OCI-LY1 (cell line): ENCODE data around the gene ZBTB45.

Source experiments
- H2AFZ ChIP-seq: fragments of 200-600 bp; sonication (generic), shearing (Covaris generic); 2 replicates; pipeline ENCODE4 v1.6.0; 2014; ENCODE audit warnings: antibody characterized with exemption, mild to moderate bottlenecking, low read length
- H3F3A ChIP-seq: fragments of 200-600 bp; sonication (generic), shearing (Covaris generic); 2 replicates; pipeline ENCODE4 v1.6.0; 2014; ENCODE audit warnings: mild to moderate bottlenecking, antibody characterized with exemption, low read length, moderate library complexity; ENCODE audit not compliant: insufficient read depth
- H3K27ac ChIP-seq: fragments of 200-600 bp; sonication (generic); 2 replicates; pipeline ENCODE4 v1.5.1; 2014; ENCODE audit warnings: low read length, mixed run types, mild to moderate bottlenecking, low read depth; ENCODE audit not compliant: poor library complexity, severe bottlenecking
- H3K27me3 ChIP-seq: fragments of 200-600 bp; sonication (generic); 2 replicates; pipeline ENCODE4 v1.6.0; 2014; ENCODE audit warnings: antibody characterized with exemption, mild to moderate bottlenecking, low read length, moderate library complexity; ENCODE audit not compliant: insufficient read depth
- H3K36me3 ChIP-seq: fragments of 200-600 bp; sonication (generic); 2 replicates; pipeline ENCODE4 v1.6.1; 2014; ENCODE audit warnings: mild to moderate bottlenecking, antibody characterized with exemption, low read length, moderate library complexity, mixed read lengths; ENCODE audit not compliant: insufficient read depth
- H3K4me1 ChIP-seq: fragments of 200-600 bp; sonication (generic); 2 replicates; pipeline ENCODE4 v1.5.1; 2014; ENCODE audit warnings: mild to moderate bottlenecking, low read length, moderate library complexity; ENCODE audit not compliant: insufficient read depth, severe bottlenecking
- H3K4me2 ChIP-seq: fragments of 200-600 bp; sonication (generic), shearing (Covaris generic); 2 replicates; pipeline ENCODE4 v1.6.1; 2014; ENCODE audit warnings: low read length
- H3K4me3 ChIP-seq: fragments of 200-600 bp; sonication (generic); 2 replicates; pipeline ENCODE4 v1.5.1; 2014; ENCODE audit warnings: low read length, low read depth, mild to moderate bottlenecking, mixed read lengths; ENCODE audit not compliant: poor library complexity, severe bottlenecking
- H3K79me2 ChIP-seq: fragments of 200-600 bp; shearing (Covaris generic); 2 replicates; pipeline ENCODE4 v1.6.1; 2016; ENCODE audit warnings: mixed run types, low read length, mixed read lengths; ENCODE audit not compliant: insufficient read depth
- H3K9ac ChIP-seq: fragments of 200-600 bp; sonication (generic), shearing (Covaris generic); 2 replicates; pipeline ENCODE4 v1.6.1; 2014; ENCODE audit warnings: mild to moderate bottlenecking, low read length, mixed read lengths
- H3K9me2 ChIP-seq: fragments of 200-600 bp; sonication (generic), shearing (Covaris generic); 2 replicates; pipeline ENCODE4 v1.6.1; 2014; ENCODE audit warnings: low read depth, mild to moderate bottlenecking, low read length, mixed read lengths
- H3K9me3 ChIP-seq: fragments of 200-600 bp; shearing (Covaris generic); 2 replicates; pipeline ENCODE4 v1.6.1; 2014; ENCODE audit warnings: low read length, mixed read lengths
- H4K20me1 ChIP-seq: fragments of 200-600 bp; sonication (generic), shearing (Covaris generic); 2 replicates; pipeline ENCODE4 v1.6.0; 2016; ENCODE audit warnings: mild to moderate bottlenecking, low read length; ENCODE audit not compliant: insufficient read depth
- CTCF ChIP-seq: fragments of 200-600 bp; sonication (generic), shearing (Covaris generic); IDR thresholded peaks from 2 replicates; pipeline ENCODE4 v1.5.1; 2017; ENCODE audit warnings: mild to moderate bottlenecking, antibody characterized with exemption, low read length, moderate library complexity, mixed read lengths
- EZH2 ChIP-seq: fragments of 200-600 bp; sonication (generic), shearing (Covaris generic); IDR thresholded peaks from 2 replicates; pipeline ENCODE4 v1.8.0; 2017; ENCODE audit warnings: borderline replicate concordance, mixed run types, mild to moderate bottlenecking, antibody characterized with exemption, low read length, moderate library complexity, mixed read lengths

The ZBTB45 gene

GRCh38 chr19:58477130-58477529 is 42.5 kb downstream of the ZBTB45 start:
- no peak for TF ChIP-seq CTCF
- TF ChIP-seq EZH2 = no peak
- Histone ChIP-seq H3K9me3 (no peaks in the 10 kb centered on the region), H3K27ac (no peak overlapping the region), H2AFZ (no peak overlapping the region), H4K20me1 (no peaks in the 10 kb centered on the region), H3K4me1 (peaks cover 19% of the 10 kb centered on the region), H3K79me2 (no peaks in the 10 kb centered on the region), H3K9ac (peak overlapping the region; percentile 94; the same call in 1 of the 2 replicates), H3K4me2 (peak overlapping the region; percentile 94), H3K36me3 (peaks cover 16% of the 10 kb centered on the region), H3K27me3 (no peaks in the 10 kb centered on the region), H3K9me2 (no peaks in the 10 kb centered on the region), H3K4me3 (peak overlapping the region; percentile 80), H3F3A (no peaks in the 10 kb centered on the region)

GRCh38 chr19:58476498-58477015 is 43.1 kb downstream of the ZBTB45 start:
- H3K9ac ChIP-seq = peak overlapping the region; percentile 94
- H3K9me3 ChIP-seq = no peaks in the 10 kb centered on the region
- H4K20me1 ChIP-seq = no peaks in the 10 kb centered on the region
- H3K4me3 ChIP-seq = peak overlapping the region; percentile 80
- H3K79me2 ChIP-seq = no peaks in the 10 kb centered on the region
- no peak overlapping the region for H2AFZ ChIP-seq
- no peaks in the 10 kb centered on the region for H3K27me3 ChIP-seq
- H3K4me1 ChIP-seq = peaks cover 19% of the 10 kb centered on the region
- H3K27ac ChIP-seq = peak overlapping the region; percentile 75
- H3K4me2 ChIP-seq = peak overlapping the region; percentile 94
- peaks cover 21% of the 10 kb centered on the region for H3K36me3 ChIP-seq
- no peaks in the 10 kb centered on the region for H3K9me2 ChIP-seq
- TF ChIP-seq CTCF (no peak), EZH2 (no peak)
- no peaks in the 10 kb centered on the region for H3F3A ChIP-seq

GRCh38 chr19:58475714-58476497 is 43.7 kb downstream of the ZBTB45 start, which contains the start of gene ZNF446:
Gene ZNF446, plus strand, starts transcription at chr19:58476352. Its CDS starts 867 bp downstream, at chr19:58477219.
- H3K4me2 ChIP-seq = peak within 1 kb of the TSS; percentile 94
- H3K79me2 ChIP-seq = no peaks in the 10 kb centered on the region
- H3F3A ChIP-seq = no peaks in the 10 kb centered on the region
- H4K20me1 ChIP-seq = no peaks in the 10 kb centered on the region
- H3K4me3 ChIP-seq = peak within 1 kb of the TSS; percentile 80
- no peaks in the 10 kb centered on the region for H3K9me2 ChIP-seq
- peak within 1 kb of the TSS; percentile 81 for H3K27ac ChIP-seq
- no peak for TF ChIP-seq EZH2
- TF ChIP-seq CTCF = no peak
- peaks cover 19% of the 10 kb centered on the region for H3K4me1 ChIP-seq
- H3K27me3 ChIP-seq = no peaks in the 10 kb centered on the region
- H3K36me3 ChIP-seq = peaks cover 23% of the 10 kb centered on the region
- no peaks in the 10 kb centered on the region for H3K9me3 ChIP-seq
- peak within 1 kb of the TSS; percentile 94 for H3K9ac ChIP-seq
- H2AFZ ChIP-seq = no peak within 1 kb of the TSS
